CD4-positive, alpha-beta T cell treated with Interleukin-2 at 100 ng/mL for 4 hours (primary cell): Measurements from ENCODE around the gene FCN2.

Experiments used
- DNase-seq: peaks from one replicate; pipeline ENCODE4 v3.0.0-alpha.2; 2020; ENCODE audit warnings: low spot score

Gene FCN2

GRCh38 chr9:134888603-134889190 lies 8.1 kb downstream of the FCN2 start:
- no peak for DNase-seq

GRCh38 chr9:134889386-134890154 lies 9.0 kb downstream of the FCN2 start:
- no peak for DNase-seq

GRCh38 chr9:134890155-134890495 lies 9.5 kb downstream of the FCN2 start:
- DNase-seq: no peak

GRCh38 chr9:134891053-134891452 lies 10.4 kb downstream of the FCN2 start:
- no peak for DNase-seq

GRCh38 chr9:134891713-134892112 lies 11.1 kb downstream of the FCN2 start:
- DNase-seq: no peak

- DNase-seq: no peak
Observed at GRCh38 chr9:134892221-134892620, 11.6 kb downstream of the FCN2 start.

GRCh38 chr9:134892820-134893420 lies 12.3 kb downstream of the FCN2 start:
- DNase-seq: no peak

- no peak for DNase-seq
Observed at GRCh38 chr9:134894136-134894860, 13.7 kb downstream of the FCN2 start.

- DNase-seq: no peak
Observed at GRCh38 chr9:134895097-134895496, 14.5 kb downstream of the FCN2 start.

GRCh38 chr9:134895567-134895907 lies 14.9 kb downstream of the FCN2 start:
- no peak for DNase-seq

- no peak for DNase-seq
Observed at GRCh38 chr9:134895908-134896833, 15.6 kb downstream of the FCN2 start.

GRCh38 chr9:134896834-134897583 lies 16.4 kb downstream of the FCN2 start:
- DNase-seq: no peak

GRCh38 chr9:134897584-134898170 lies 17.1 kb downstream of the FCN2 start:
- DNase-seq: no peak

GRCh38 chr9:134898319-134898718 lies 17.7 kb downstream of the FCN2 start:
- no peak for DNase-seq

- no peak for DNase-seq
Observed at GRCh38 chr9:134899168-134899567, 18.6 kb downstream of the FCN2 start.

- no peak for DNase-seq
Observed at GRCh38 chr9:134899818-134900217, 19.2 kb downstream of the FCN2 start.

- no peak for DNase-seq
Observed at GRCh38 chr9:134902936-134903335, 22.3 kb downstream of the FCN2 start.

- no peak for DNase-seq
Observed at GRCh38 chr9:134908524-134909309, 28.1 kb downstream of the FCN2 start.

- no peak for DNase-seq
Observed at GRCh38 chr9:134909511-134910481, 29.2 kb downstream of the FCN2 start.
